Measurements from ENCODE around the gene TAF11. TPM values are rescaled to one million over a fixed set of nuclear protein-coding genes. Genes with fewer than 3 reads are reported as not detected.

TAF11 gene
- total RNA-seq, 1 experiment from 2014 or later: 32.9 TPM

DNA sequence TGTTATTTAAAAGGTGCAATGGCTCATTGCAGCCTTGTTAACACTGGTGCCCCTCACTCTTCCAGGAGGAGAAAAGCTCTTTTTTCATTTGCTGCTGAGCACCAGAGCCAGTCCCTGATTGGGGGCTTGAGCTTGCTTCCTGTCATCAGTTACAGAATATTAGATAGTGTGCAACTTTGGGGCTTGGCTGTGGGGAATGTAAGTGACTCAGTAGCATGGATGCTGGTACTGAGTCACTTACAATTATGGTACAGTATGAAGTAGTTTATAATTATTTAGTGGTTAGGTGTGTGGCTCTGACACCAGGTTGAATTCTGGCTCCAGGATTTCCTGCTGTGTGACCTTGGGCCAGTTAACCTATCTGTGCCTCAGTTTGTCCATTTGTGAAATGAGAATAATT is 38.8 kb upstream of the TAF11 start:
- ChIA-PET CTCF (no interaction called here), POLR2A (ENCODE audit: low non-redundant PET) (no interaction called here)
- BruUV-seq (replicated peaks): no TSS peak
- intact Hi-C loops (cut with micrococcal nuclease; ENCODE audit: unreplicated experiment): no loop called here
- TF ChIP-seq CTCF (conservative IDR thresholded peaks at IDR 0.05; ENCODE audit: low read depth, low read length) (no peak), EZH2 (IDR thresholded peaks at IDR 0.05; ENCODE audit: borderline replicate concordance, low read depth, low read length, poor library complexity, severe bottlenecking) (no peak)
- DNase-seq (ENCODE audit: low spot score): no peak
- no peak overlapping the region for H3K4me3 ChIP-seq (ENCODE audit: low read depth, low read length, poor library complexity, severe bottlenecking)
- no peaks in the 10 kb centered on the region for H3K36me3 ChIP-seq (ENCODE audit: insufficient read depth, low read length, poor library complexity, severe bottlenecking)
- H3K4me1 ChIP-seq (ENCODE audit: insufficient read depth, low read length, poor library complexity, severe bottlenecking): peaks cover 9% of the 10 kb centered on the region
- no peaks in the 10 kb centered on the region for H3K9me3 ChIP-seq (ENCODE audit: low read depth, low read length, poor library complexity, severe bottlenecking)
- H3K27me3 ChIP-seq (replicated peaks; ENCODE audit: insufficient read depth, low read depth, low read length, poor library complexity): no peaks in the 10 kb centered on the region
- H3K27ac ChIP-seq (ENCODE audit: low read depth, low read length, poor library complexity, severe bottlenecking): no peak overlapping the region

- BruUV-seq (replicated peaks): no TSS peak
- ChIA-PET CTCF (no interaction called here), POLR2A (ENCODE audit: low non-redundant PET) (no interaction called here)
- no peak for DNase-seq (ENCODE audit: low spot score)
- no peaks in the 10 kb centered on the region for H3K27me3 ChIP-seq (replicated peaks; ENCODE audit: insufficient read depth, low read depth, low read length, poor library complexity)
- no peaks in the 10 kb centered on the region for H3K36me3 ChIP-seq (ENCODE audit: insufficient read depth, low read length, poor library complexity, severe bottlenecking)
- intact Hi-C loops (cut with micrococcal nuclease; ENCODE audit: unreplicated experiment): no loop called here
- no peak overlapping the region for H3K27ac ChIP-seq (ENCODE audit: low read depth, low read length, poor library complexity, severe bottlenecking)
- TF ChIP-seq CTCF (conservative IDR thresholded peaks at IDR 0.05; ENCODE audit: low read depth, low read length) (no peak), EZH2 (IDR thresholded peaks at IDR 0.05; ENCODE audit: borderline replicate concordance, low read depth, low read length, poor library complexity, severe bottlenecking) (no peak)
- peaks cover 5% of the 10 kb centered on the region for H3K4me1 ChIP-seq (ENCODE audit: insufficient read depth, low read length, poor library complexity, severe bottlenecking)
- H3K9me3 ChIP-seq (ENCODE audit: low read depth, low read length, poor library complexity, severe bottlenecking): no peaks in the 10 kb centered on the region
- no peak overlapping the region for H3K4me3 ChIP-seq (ENCODE audit: low read depth, low read length, poor library complexity, severe bottlenecking)
Observed at GRCh38 chr6:34924831-34925625, 37.2 kb upstream of the TAF11 start.

DNA sequence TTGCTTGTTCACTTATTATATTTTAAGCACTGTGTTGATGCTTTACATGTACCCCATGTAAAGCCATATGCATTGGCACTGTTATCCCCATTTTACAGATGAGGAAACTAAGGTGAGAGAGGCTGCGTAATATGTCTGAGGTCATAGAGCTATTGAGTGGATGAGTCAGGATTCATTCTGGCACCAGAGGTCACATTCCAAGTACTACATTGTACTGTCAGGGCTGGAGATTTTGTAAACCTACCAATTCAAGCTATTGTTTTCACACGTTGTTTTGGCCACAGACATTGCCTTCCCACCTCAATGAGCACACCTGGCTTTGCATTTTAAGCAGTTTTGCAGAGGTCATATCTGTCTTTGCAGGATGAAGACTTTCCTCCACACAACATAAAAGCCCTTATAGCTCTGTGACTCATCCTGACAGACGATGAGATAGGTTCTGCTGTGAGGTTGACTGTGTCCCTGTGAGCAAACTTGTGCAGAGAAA is 34.4 kb upstream of the TAF11 start:
- Histone ChIP-seq H3K4me3 (ENCODE audit: low read depth, low read length, poor library complexity, severe bottlenecking) (no peak overlapping the region), H3K27me3 (replicated peaks; ENCODE audit: insufficient read depth, low read depth, low read length, poor library complexity) (no peaks in the 10 kb centered on the region), H3K36me3 (ENCODE audit: insufficient read depth, low read length, poor library complexity, severe bottlenecking) (no peaks in the 10 kb centered on the region), H3K27ac (ENCODE audit: low read depth, low read length, poor library complexity, severe bottlenecking) (no peak overlapping the region), H3K4me1 (ENCODE audit: insufficient read depth, low read length, poor library complexity, severe bottlenecking) (peaks cover 13% of the 10 kb centered on the region), H3K9me3 (ENCODE audit: low read depth, low read length, poor library complexity, severe bottlenecking) (no peaks in the 10 kb centered on the region)
- POLR2A ChIA-PET (ENCODE audit: low non-redundant PET): interaction anchor here (0.7 kb wide), 1 partner anchor 10 kb away, joined by 3 read pairs; no protein-coding TSS in a partner anchor
- TF ChIP-seq EZH2 (IDR thresholded peaks at IDR 0.05; ENCODE audit: borderline replicate concordance, low read depth, low read length, poor library complexity, severe bottlenecking) (no peak), CTCF (conservative IDR thresholded peaks at IDR 0.05; ENCODE audit: low read depth, low read length) (no peak)
- intact Hi-C loops (cut with micrococcal nuclease; ENCODE audit: unreplicated experiment): no loop called here
- BruUV-seq (replicated peaks): no TSS peak
- CTCF ChIA-PET: no interaction called here
- DNase-seq (ENCODE audit: low spot score): no peak

Data from A673 (cell line).